C4-2B (cell line): ENCODE results near the gene XRCC6.

Experiments
- ZFX ChIP-seq: fragments of 450-650 bp; IDR thresholded peaks from 2 replicates; pipeline ENCODE4 v1.6.1; 2017
- TF ChIP-seq, protein P1 (sequence below): fragments of 450-650 bp; conservative IDR thresholded peaks from 2 replicates; pipeline ENCODE4 v1.5.1; 2017; ENCODE audit warnings: mild to moderate bottlenecking

DNA sequence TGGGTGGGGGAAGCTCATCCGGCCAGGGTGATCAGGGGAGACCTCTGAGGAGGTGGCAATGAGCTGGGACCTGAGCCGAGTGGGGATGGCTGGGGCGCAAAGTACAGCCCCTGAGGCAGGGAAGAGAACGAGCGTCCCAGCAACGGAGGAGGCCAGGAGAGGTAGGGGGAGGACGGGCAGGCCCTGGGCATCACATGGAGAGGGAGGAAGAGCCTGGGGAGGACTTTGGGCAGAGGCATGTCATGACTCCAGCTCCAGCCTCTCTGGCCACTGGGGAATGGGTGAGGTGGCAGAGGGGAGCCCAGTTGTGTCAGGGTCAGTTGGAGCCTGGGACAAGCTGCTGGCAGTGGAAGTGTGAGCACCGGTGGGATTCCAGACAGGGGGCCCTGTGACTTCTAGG is 43.0 kb upstream of the XRCC6 start:
- TF ChIP-seq, protein P1, sequence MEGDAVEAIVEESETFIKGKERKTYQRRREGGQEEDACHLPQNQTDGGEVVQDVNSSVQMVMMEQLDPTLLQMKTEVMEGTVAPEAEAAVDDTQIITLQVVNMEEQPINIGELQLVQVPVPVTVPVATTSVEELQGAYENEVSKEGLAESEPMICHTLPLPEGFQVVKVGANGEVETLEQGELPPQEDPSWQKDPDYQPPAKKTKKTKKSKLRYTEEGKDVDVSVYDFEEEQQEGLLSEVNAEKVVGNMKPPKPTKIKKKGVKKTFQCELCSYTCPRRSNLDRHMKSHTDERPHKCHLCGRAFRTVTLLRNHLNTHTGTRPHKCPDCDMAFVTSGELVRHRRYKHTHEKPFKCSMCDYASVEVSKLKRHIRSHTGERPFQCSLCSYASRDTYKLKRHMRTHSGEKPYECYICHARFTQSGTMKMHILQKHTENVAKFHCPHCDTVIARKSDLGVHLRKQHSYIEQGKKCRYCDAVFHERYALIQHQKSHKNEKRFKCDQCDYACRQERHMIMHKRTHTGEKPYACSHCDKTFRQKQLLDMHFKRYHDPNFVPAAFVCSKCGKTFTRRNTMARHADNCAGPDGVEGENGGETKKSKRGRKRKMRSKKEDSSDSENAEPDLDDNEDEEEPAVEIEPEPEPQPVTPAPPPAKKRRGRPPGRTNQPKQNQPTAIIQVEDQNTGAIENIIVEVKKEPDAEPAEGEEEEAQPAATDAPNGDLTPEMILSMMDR = no peak
- TF ChIP-seq ZFX = no peak
